Suppressor macrophage treated with lipopolysaccharide for 4 hours (primary cell): ENCODE data around the gene KIF2C.

Experiments used
- DNase-seq: peaks from one replicate; pipeline ENCODE4 v3.0.0-alpha.2; 2020

Gene KIF2C

DNA sequence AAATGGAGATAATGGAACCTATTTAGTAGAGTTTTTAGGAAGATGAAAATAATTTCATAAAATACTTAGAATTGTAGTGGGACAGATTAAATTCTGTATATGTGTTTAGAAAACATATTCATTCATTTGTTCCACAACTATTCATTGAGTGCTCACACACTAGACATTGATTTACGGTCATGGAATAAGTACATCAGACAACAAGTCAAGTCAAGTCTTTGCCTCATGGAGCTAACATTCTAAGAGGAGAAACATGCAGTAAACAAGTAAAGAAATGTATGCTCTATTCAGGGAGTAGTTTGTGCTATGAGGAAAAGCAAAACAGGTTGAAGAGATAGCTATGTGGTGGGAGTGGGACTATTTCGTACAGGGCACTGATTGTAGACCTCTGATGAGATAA, 77.7 kb downstream of the KIF2C start:
- DNase-seq = no peak
